Cardiac septum (tissue), 1 donor: Measurements from ENCODE around the gene PYGM. TPM values are rescaled to one million over a fixed set of nuclear protein-coding genes. Genes with fewer than 3 reads are reported as not detected.
A peak's percentile ranks its signal among the peaks of the same experiment; 100 is the strongest.

ENCODE experiments used
- DNase-seq: peaks from one replicate; pipeline ENCODE4 v3.0.0-alpha.2; 2020; ENCODE audit warnings: low spot score
- intact Hi-C: fragments of 100-400 bp; cut with DNase I; formaldehyde crosslinking; loops from one replicate; pipeline ENCODE4 v1.14.0; 2022
- total RNA-seq: library from RNA; stranded (reverse); fragmentation: NEBNext Ultra II Directional; extraction: Animal tissue kit (Norgen Biotek cat#: 25700); gene quantifications from one replicate; pipeline ENCODE4 v1.2.1, GENCODE V29; 2021
- donor health status: DM: no; HTN: no; CAD: no.

Gene PYGM
- total RNA-seq, 1 donor from 2014 or later: 42.5 TPM

DNA sequence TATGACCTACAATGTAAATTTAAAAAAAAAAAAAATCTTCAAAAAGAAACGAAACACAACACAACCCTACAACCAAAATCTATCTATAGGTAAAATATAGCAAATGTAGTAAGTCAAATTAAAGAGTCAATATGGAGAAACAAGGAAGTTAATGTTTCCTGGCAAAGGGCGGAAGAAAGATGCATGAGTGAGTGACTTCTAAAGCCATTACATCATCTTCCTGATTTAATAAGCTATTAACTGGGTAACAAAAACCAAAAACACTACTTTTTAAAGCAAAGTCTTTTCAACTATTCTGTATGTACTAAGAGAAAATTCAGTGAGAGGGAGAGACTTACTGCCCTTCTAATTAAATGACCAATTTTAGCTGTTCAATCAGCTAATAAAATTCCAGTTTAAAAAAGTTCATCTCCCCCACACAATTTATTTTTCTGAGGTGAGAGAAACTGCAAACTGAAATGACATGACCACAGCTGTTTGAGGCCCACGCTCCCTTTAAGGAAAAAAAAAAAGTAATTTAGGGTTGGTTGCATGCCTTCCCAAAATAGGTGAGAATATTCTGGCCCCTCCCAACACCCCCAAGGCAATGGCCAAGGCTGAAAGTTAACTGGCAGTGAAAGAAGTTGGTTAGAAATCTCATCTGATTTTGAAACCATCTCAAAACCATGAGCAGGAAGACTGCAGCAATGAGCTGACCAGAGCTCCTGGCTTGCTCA, 12.7 kb upstream of the PYGM start:
- intact Hi-C loops: no loop called here
- DNase-seq: no peak

GRCh38 chr11:64771861-64772260, 12.1 kb upstream of the PYGM start:
- intact Hi-C loops: no loop called here

GRCh38 chr11:64770120-64770519, 10.3 kb upstream of the PYGM start:
- DNase-seq: peak; percentile 10
- intact Hi-C loops: no loop called here

More at GRCh38 chr11:64771861-64772260, 12.1 kb upstream of the PYGM start:
- DNase-seq: no peak

- intact Hi-C loops: no loop called here
- DNase-seq: no peak
Measured at GRCh38 chr11:64769283-64769682, 9.5 kb upstream of the PYGM start.

GRCh38 chr11:64768300-64768694, 8.5 kb upstream of the PYGM start:
- intact Hi-C loops: no loop called here
- peak; percentile 20 for DNase-seq

GRCh38 chr11:64767344-64768299, 7.8 kb upstream of the PYGM start:
- peak; percentile 84 for DNase-seq
- intact Hi-C loops: no loop called here

DNA sequence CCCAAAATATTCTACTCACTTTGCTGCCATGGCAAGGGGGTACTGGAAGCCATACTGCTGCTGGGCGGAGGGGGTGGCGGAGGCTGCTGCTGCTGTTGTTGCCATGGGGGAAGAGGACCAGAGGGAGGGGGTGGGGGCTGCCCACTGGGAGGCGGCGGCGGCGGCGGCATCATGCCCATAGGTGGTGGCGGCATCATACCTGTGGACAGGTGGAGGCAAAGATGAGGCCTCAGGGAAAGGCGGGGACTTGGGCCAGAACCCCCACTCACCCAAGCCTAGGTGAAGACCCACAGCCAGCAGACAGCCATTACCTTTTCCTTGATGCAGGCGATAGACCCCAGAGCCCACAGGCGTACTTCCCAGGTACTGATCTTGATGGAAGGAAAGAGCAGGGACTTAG, 7.1 kb upstream of the PYGM start:
- peak; percentile 43 for DNase-seq
- intact Hi-C loops: no loop called here

GRCh38 chr11:64765851-64766665, 6.3 kb upstream of the PYGM start:
- intact Hi-C loops: no loop called here
- DNase-seq: peak; percentile 67

GRCh38 chr11:64765291-64765850, 5.6 kb upstream of the PYGM start:
- intact Hi-C loops: no loop called here
- DNase-seq: peak; percentile 68

DNA sequence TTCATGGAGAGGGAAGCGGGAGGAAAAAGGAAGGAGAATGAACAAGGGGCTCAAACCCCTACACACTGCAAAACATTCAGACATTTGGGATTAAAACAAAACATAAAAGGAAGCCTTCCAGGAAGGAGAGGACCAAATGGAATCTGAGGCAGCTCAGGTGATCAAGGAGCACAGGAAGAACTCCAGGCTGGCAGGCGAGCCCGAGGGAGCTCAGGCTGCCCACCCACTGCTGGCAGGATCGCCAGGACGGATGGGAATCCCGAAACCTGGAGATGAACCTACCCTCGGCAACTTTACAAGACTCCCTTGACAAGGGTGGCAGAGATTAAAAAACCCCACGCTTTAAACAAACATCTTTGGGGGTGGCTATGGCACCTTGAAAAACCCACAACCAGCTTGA, 5.0 kb upstream of the PYGM start:
- intact Hi-C loops: no loop called here
- DNase-seq: peak; percentile 5

DNA sequence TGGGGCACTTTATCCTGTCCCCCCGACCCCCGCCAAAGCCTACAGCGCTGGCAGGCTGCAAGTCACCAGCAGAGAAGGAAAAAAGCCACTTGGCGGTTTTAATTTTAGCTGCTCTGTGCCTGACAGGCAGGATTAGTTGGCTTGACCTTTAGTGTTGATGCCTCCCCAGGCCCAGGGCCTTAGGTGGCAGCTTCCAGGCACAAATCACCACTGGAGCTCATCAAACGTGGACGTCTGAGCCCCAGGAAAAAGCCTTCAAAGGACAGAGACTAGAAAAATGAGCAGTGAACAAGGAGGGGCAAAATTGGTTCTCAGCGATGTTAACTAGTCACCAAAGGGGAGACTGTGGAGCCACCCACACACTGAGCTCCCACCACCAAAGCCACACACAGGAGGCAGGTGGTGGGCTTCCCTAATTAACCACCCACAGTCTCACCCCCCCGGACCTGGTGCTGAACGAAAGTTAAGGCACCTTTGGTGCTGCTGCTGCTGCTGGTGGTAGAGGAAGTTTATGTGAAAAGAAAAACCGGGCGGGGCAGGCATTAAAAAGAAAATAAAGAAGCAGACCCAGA, 4.4 kb upstream of the PYGM start:
- peak; percentile 50 for DNase-seq
- intact Hi-C loops: no loop called here

DNA sequence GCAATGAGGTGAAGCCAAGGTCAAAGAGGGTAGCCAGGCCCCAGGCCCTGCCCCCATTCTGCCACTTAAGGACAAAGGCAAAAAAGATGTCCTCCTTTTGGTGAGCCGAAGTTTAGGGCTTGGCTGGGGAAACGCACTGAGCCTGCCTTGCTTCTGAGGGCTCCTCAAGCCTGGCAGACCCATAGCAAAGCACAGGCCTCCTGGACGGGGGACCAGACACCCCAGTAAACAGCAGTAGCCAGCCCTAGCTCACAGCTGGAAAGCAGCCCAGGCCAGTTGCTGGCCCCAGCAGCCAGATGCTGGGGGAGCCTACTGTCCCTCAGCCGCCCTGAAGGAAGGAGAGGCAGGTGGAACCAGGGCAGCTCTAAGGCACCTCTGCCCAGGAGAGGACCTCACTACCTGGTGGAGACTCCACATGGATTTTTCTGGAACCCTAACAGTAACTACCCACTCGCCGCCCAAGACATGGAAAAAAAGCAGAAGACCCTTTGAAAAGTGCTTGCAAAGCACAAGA, 3.8 kb upstream of the PYGM start:
- DNase-seq: peak; percentile 55
- intact Hi-C loops: no loop called here

DNA sequence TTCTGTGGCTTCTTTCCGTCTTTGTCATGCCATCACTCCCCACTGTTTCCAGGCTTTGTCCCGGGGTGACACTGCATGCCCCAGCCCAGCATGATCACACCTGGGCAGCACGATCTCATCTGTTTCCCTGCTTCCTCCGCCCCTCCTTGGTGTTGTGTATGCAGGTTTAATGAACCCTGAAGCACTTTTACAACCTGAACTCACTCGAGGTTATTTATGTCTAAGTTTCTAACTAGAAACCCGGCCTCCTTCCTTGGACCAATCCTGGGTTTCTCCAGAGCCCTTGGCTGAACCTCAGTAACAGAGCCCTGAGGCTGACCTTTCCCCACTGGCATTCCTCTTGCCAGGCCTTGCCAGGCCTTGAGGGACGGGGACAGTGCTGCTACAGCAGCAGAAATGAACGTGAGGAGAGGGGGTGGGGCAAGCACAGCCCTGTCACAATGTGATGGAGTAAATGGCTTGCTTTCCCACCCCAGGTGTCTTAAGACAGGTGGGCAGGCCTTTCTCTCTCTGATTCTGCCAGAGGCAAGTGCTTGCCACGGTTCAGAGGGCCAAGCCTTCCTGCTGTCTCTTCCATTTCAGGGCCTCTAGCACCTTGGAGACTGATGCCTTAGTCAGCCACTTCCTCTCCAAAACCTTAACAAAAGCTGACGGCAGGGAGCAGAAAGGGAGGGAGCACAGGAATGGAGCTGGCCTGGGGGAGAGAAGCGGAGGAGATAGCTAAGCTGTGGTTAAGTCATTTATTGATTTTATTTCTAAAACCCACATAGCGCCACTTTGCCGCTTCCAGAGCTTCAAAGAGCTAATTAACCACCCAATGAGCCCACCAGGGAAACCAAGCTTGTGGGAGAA, 3.1 kb upstream of the PYGM start:
- intact Hi-C loops: no loop called here
- peak; percentile 71 for DNase-seq

DNA sequence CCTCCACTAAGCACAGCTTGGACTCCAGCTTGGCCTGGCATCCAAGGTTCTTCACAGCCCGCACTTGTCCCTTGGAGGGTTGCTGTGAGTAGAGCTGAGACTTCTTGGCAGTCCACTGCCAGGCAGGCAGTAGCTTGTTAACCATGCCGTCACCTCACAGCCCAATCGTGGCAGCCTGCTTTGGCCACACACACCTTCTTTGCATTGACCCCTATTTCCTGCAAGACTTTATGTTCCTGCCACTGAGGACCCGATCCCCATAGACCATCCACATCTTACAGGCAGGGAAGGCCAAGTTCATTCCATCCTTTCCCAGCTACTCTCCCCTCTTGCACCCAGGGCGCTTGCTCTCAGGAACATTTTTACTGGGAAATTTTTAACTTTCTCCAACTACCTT, 2.5 kb upstream of the PYGM start:
- peak; percentile 38 for DNase-seq
- intact Hi-C loops: no loop called here

DNA sequence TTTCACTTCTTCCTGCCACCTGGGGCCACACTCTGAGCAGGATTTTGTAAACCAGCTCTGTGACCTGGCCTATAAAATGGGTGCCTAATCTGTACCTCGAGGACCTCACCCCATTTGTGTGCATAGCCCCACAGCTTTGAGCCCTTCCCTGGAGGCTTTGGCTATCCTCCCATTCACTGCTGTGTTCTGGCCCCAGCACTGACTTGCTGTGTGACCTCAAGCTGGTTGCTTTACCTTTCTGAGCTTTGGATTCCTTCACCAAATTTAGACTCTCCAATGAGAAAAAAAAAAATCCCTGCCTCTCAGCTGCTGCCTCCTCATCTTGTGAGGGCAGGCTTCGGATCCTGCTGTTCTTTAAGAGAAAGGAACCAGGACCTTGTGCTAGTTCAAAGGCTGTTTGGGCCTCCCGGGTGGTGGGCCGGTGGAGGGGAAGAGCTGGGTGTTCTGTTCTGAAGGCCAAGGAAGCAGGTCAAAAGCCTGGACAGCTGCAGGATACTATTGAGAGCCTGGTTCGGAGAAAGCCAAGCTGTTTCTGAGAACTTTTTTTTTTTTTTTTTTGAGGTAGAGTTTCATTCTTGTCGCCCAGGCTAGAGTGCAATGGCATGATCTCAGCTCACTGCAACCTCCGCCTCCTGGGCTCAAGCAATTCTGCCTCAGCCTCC, 1.1 kb upstream of the PYGM start:
- intact Hi-C loops: no loop called here

GRCh38 chr11:64759131-64759721, 548 bp downstream of the PYGM start:
- peak; percentile 74 for DNase-seq
- intact Hi-C loops: no loop called here

More for the DNA sequence above, 1.1 kb upstream of the PYGM start:
- peak; percentile 10 for DNase-seq
